CD4-positive, alpha-beta T cell treated with Interleukin-6 at 100 ng/mL for 8 hours (primary cell): ENCODE results near the gene TMEM218.
"Not testable (repeated sequence)": the region's sequence is repeated elsewhere in the genome, so short reads cannot be mapped to it uniquely, and the experiment has no call there.

ENCODE experiments used
- DNase-seq: peaks from one replicate; pipeline ENCODE4 v3.0.0-alpha.2; 2020; ENCODE audit warnings: mixed read lengths, low spot score

The TMEM218 gene

DNA sequence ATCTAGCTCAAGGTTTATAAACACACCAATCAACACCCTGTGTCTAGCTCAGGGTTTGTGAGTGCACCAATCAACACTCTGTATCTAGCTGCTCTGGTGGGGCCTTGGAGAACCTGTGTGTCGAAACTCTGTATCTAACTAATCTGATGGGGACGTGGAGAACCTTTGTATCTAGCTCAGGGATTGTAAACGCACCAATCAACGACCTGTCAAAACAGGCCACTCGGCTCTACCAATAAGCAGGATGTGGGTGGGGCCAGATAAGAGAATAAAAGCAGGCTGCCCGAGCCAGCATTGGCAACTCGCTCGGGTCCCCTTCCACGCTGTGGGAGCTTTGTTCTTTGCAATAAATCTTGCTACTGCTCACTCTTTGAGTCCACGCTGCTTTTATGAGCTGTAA is 21.3 kb downstream of the TMEM218 start:
- not testable (repeated sequence) for DNase-seq

- DNase-seq: not testable (repeated sequence)
Observed at GRCh38 chr11:125089481-125089880, 21.9 kb downstream of the TMEM218 start.

- no peak for DNase-seq
Observed at GRCh38 chr11:125088576-125089455, 22.6 kb downstream of the TMEM218 start.

- no peak for DNase-seq
Observed at GRCh38 chr11:125088123-125088522, 23.3 kb downstream of the TMEM218 start.

GRCh38 chr11:125086633-125087296 is 24.7 kb downstream of the TMEM218 start:
- DNase-seq: no peak

- no peak for DNase-seq
Observed at GRCh38 chr11:125085301-125086081, 25.9 kb downstream of the TMEM218 start.

- no peak for DNase-seq
Observed at GRCh38 chr11:125084761-125085231, 26.6 kb downstream of the TMEM218 start.

DNA sequence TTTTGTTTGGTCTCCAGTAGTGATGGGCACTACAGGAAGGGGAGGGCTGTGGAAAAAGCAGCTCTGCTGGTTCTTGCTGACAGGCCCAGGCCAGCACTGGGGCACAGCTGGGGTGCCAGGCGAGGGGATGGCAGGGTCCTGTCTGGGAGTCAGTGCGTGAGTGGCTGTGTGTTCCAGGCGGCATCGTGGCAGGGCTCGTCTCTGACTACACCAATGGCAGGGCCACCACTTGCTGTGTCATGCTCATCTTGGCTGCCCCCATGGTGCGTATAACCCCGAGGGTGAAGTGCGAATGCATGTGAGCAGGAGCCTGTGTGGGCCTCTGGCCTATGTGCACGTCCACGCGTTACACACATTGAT is 27.4 kb downstream of the TMEM218 start:
- no peak for DNase-seq

GRCh38 chr11:125083312-125084056 is 27.9 kb downstream of the TMEM218 start:
- no peak for DNase-seq

DNA sequence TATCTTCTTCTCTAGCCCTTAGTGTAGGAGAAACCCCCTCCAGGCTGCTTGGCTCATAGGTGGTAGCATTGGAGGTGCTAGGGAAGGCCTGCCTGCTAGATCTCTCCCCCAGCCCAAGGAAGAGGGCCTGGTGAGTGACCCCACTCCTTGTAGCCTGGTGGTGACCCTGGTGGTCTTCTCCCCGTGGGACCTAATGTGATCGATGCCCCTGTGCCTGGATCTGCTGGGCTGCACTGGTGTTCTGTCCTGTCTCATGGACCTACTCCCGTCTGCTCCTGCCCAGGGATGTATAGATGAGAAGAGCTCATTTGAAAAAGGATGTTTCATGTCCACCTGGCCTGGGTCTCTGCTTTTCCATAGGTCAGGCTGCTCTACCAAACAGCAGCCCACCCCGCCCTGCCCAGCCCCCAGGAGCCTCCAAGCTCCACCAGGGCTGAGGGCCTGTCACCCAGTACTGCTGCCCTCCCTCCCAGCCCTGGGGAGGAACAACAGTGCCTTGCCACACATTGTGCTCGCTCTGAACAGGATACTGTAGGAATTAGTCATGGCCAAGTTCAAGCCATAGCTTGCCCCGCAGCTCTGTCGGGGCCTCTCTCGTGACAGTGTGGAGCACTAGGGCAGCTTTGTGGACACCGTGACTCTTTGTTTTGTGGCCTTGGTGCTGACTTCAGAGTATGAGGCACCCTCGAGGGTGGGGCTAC is 28.7 kb downstream of the TMEM218 start:
- DNase-seq: no peak

DNA sequence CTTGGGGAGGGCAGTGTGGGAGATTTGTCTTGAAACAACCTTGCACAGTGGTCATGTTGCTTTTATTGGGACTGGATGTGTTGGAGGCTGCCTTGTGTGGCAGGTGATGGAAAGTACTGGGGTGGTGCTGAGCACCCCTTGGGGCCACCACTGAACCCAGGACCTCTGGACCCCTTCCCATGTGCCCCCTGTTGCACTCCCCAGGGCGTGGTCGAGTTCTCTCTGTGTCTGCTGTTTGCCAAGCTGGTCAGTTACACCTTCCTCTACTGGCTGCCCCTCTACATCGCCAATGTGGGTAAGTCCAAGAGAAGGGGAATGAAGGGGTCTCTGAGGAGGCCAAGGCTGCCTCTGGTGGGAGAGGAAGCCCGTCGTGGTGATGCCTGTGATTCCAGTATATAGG is 29.4 kb downstream of the TMEM218 start:
- DNase-seq: no peak

DNA sequence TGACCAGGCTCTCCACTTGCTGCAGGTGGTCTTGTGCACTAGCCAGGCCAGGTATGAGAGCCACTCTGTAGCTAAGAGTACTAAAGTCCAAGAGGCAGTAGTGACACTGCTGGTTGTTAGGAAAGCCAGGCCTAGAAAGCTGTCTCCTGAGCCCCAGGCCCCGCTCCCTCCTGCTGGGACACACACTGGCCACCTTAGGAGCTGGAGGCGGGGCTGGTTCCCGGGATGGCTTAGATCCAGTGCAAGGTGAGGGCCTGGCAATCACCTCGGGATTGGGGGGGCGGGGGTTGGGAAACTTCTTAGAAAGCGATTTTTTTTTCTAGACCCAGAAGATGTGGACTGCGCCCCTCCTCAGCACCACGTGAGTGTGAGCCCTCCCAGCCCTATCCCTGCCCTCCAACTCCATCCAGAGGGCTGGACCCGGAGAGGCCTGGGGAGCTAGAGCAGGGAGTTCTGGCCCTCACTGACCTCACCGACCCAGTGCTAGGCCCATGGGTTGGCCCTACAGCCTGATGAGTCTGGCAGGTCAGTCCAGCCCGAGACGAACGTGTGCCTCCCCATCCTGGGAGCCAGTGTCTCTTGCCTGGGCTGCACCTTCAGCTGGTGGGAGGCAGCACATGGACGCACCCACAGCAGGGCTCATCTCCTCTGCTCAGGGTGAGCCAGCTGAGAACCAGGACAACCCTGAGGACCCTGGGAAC is 30.2 kb downstream of the TMEM218 start:
- DNase-seq: no peak

DNA sequence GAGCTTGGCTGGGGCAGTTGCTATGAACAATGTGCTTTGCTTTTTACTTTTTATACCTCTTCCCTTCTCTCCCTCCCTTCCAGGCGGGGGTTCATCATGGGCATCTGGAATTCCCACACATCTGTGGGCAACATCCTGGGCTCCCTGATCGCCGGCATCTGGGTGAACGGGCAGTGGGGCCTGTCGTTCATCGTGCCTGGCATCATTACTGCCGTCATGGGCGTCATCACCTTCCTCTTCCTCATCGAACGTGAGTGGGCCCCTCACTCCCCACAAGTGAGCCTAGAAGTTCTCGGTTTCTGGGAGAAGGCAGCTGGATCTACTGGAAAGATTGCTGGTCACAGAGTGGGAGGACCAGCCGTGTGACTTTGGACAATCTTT is 30.9 kb downstream of the TMEM218 start:
- DNase-seq: no peak

GRCh38 chr11:125079878-125080530 is 31.4 kb downstream of the TMEM218 start:
- DNase-seq: no peak

GRCh38 chr11:125079151-125079877 is 32.1 kb downstream of the TMEM218 start:
- no peak for DNase-seq

DNA sequence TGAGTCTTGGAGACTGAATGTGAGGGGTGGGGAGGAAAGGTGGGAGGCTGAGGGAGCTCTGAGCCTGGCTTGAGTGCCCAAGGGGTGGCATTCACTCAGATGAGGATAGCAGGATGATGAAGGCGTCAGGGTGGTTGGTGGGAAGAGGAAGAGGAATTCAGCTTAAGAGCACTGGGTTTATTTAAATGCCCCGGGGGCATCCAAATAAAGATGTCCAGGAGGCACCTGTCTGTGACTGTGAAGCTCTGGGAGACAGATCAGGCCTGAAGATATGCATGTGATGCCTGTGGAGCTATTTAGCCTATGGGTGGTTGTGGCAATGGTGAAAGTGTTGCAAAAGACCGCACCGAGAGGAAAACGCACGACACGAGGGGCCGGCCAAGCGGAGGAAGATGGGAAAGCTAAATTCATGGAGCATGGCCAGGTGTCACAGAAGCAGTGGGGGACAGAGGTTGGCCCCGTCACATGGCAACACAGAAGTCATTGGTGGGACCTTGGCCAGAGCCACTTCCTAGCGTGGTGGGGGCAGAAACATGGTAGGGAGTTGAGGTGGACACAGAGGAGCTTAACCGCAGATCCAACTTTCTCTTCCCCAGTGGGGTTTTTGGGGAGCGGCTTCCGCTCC is 32.8 kb downstream of the TMEM218 start:
- no peak for DNase-seq

GRCh38 chr11:125078016-125078415 is 33.4 kb downstream of the TMEM218 start:
- DNase-seq: no peak

DNA sequence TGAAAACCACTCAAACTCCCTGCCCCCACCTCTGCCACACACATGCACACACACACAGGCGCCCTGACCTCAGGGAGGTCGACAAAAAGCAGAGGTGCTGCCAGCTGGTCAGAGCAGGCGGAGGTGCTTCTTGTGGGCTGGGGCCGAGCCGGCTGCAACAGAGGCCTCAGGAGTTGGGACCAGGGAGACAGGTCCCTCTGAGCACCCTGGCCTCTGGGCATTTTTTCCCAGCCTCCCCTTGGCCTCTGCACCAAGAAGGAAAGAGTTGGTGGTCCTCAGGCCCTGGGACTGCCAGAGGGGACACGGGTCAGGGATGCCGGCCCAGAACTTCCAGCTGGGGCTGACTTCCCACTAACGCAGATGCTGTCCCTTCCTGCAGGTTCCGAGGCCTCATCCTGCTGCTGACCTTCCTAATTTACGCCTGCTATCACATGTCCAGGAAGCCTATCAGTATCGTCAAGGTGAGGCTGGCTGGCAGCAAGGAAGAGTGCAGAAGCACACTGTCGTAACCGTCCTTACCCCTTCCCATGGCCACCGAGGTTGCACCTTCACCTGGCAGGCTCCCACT is 35.0 kb downstream of the TMEM218 start:
- DNase-seq: no peak

GRCh38 chr11:125075900-125076317 is 35.5 kb downstream of the TMEM218 start:
- no peak for DNase-seq
